HCT116 (cell line): ENCODE measurements around the gene SORL1.

ENCODE experiments used
- CTCF ChIP-seq, 3 experiments: fragments of 200-600 bp in 1 of 3; sonication (generic) in 1 of 3; IDR thresholded peaks in 2 of 3; conservative IDR thresholded peaks in 1 of 3; 2 replicates each; pipeline ENCODE4 v1.5.1; 2012 to 2017; ENCODE audit warnings: low read depth in 2 of 3, low read length in 2 of 3, antibody characterized with exemption in 1 of 3, borderline replicate concordance in 1 of 3, control low read depth in 1 of 3, mild to moderate bottlenecking in 1 of 3, mixed read lengths in 1 of 3, mixed run types in 1 of 3, moderate library complexity in 1 of 3; ENCODE audit not compliant: insufficient read depth in 1 of 3
- MAX ChIP-seq: IDR thresholded peaks from 2 replicates; pipeline ENCODE4 v1.6.1; 2012
- POLR2A ChIP-seq: IDR thresholded peaks from 2 replicates; pipeline ENCODE4 v1.7.0; 2011; ENCODE audit warnings: borderline replicate concordance; ENCODE audit not compliant: insufficient read depth, insufficient read length; ENCODE audit errors: extremely low read depth
- REST ChIP-seq: IDR thresholded peaks from 2 replicates; pipeline ENCODE4 v1.6.1; 2012; ENCODE audit warnings: low read depth
- TCF7L2 ChIP-seq: IDR thresholded peaks from 2 replicates; pipeline ENCODE4 v1.7.0; 2011; ENCODE audit warnings: borderline replicate concordance, inconsistent platforms; ENCODE audit not compliant: insufficient read depth, insufficient read length; ENCODE audit errors: extremely low read depth

GRCh38 chr11:121626980-121627379 is 174.9 kb downstream of the SORL1 start:
- TF ChIP-seq POLR2A = no peak
- no peak for TF ChIP-seq CTCF (IDR thresholded peaks at IDR 0.05 in 2 of 3, conservative IDR thresholded peaks at IDR 0.05 in 1 of 3; ENCODE audit: borderline replicate concordance in 1 of 3, insufficient read depth in 1 of 3, low read depth in 2 of 3, low read length in 2 of 3)
- TF ChIP-seq REST = no peak
- TF ChIP-seq TCF7L2 = no peak
- no peak for TF ChIP-seq MAX
